Activated CD4-positive, alpha-beta T cell treated with anti-CD3 and anti-CD28 coated beads, Interleukin-2, amount 10 ng/mL, durations not matched to agents 7 days and 5 days (primary cell): ENCODE measurements around the gene LZTS3. TPM values are rescaled to one million over a fixed set of nuclear protein-coding genes. Genes with fewer than 3 reads are reported as not detected.
"Not testable (repeated sequence)": the region's sequence is repeated elsewhere in the genome, so short reads cannot be mapped to it uniquely, and the experiment has no call there.

Experiments used
- CTCF ChIA-PET: fragments of 350-600 bp; sonication (Branson Sonifier 250); formaldehyde crosslinking; loops from one replicate; lab custom pipeline; 2021; ENCODE audit warnings: antibody characterized with exemption; lab: Charles Lee
- POLR2A ChIA-PET: fragments of 350-600 bp; sonication (Branson Sonifier 250); formaldehyde crosslinking; loops from one replicate; lab custom pipeline; 2021; ENCODE audit warnings: antibody characterized with exemption; lab: Charles Lee
- DNase-seq: peaks from one replicate; pipeline ENCODE4 v3.0.0-alpha.2; 2020
- H3K27ac Mint-ChIP-seq: one replicate; pipeline ENCODE4 v1.8.0; 2021; ENCODE audit warnings: mild to moderate bottlenecking, moderate library complexity, mixed read lengths
- H3K27me3 Mint-ChIP-seq: one replicate; pipeline ENCODE4 v1.8.0; 2021; ENCODE audit warnings: mixed read lengths
- H3K36me3 Mint-ChIP-seq: one replicate; pipeline ENCODE4 v1.8.0; 2021; ENCODE audit warnings: low read depth, mixed read lengths
- H3K4me1 Mint-ChIP-seq: one replicate; pipeline ENCODE4 v1.8.0; 2021; ENCODE audit warnings: mixed read lengths
- H3K4me3 Mint-ChIP-seq: one replicate; pipeline ENCODE4 v1.8.0; 2021; ENCODE audit warnings: mild to moderate bottlenecking, moderate library complexity, mixed read lengths
- H3K9me3 Mint-ChIP-seq: one replicate; pipeline ENCODE4 v1.8.0; 2021; ENCODE audit warnings: mixed read lengths
- total RNA-seq, 2 experiments: library from RNA; stranded (reverse); gene quantifications; one replicate each; pipeline ENCODE4 v1.2.3, GENCODE V29; 2021

The LZTS3 gene
- total RNA-seq, 2 experiments from 2014 or later: 0.62 to 0.65 TPM

DNA sequence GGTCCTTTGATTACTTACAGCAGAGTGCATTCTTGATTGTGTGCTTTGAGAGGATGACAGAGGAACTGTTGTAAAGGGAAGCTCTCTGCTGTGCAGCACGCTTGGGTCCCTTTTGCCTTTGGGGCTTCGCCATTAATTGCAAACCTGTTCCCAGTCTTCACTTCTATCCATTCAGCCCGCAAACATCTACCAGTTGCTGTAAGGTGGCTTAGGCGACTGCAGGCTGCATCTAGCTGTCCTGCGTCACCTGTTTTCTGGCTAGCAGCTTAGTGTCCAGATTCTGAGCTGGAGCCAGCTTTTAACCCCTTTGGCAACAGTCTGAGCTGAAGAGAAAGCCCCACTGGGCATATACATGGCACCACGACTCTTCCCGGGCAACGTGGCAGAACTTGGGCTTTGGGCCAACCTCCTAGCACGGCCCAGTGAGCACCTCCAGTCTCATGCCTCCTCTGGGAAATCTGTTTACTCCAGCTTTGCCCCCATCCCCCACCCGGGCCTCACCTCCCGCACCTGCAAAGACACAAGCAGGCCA, 11.2 kb downstream of the LZTS3 start:
- Mint-ChIP-seq H3K36me3 (peaks cover 9% of the 10 kb centered on the region), H3K4me1 (peaks cover 23% of the 10 kb centered on the region), H3K27ac (no peak overlapping the region), H3K4me3 (no peak overlapping the region), H3K9me3 (no peaks in the 10 kb centered on the region), H3K27me3 (peaks cover under 1% of the 10 kb centered on the region)
- no peak for DNase-seq
- ChIA-PET POLR2A (no interaction called here), CTCF (interaction anchor here (0.8 to 1.2 kb wide), 5 partner anchors 10 to 109 kb away, joined by 3 to 6 read pairs (median 3); no protein-coding TSS in a partner anchor)

DNA sequence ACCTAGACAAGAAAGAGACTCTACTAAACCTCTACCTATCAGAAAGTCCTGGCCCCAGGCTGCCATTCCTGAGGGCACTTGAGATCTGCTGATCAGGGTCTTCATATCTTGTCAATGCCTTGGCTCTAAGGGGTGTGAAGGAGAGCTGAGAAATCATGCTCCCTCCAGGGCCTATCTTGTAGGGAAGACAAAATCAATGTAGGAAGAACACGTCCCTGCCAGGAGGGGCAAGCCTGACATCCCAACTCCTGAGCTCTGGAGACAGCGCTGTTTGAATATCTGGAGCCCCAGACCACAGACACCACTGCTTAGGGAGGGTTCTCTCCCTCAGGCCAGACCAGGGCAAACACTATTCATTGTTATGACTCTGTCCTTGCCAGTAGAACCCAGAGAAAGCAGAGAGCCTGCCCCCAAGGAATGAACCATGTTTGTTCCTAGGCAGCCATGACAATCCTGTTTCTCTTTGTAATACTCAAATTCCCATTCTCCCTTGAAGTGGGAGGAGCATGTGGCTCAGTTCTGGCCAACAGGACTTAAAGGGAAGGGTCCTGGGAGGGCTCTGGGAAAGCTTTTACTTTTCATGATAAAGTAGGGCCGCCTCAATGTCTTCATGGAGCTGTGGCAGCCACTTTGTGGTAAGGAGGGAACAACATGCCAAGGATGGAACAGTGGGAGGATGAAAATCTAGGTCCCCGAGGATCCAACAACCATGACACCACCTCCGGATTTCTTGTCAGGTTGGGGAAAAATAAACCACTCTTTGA, 11.9 kb downstream of the LZTS3 start:
- Mint-ChIP-seq H3K27me3 (no peaks in the 10 kb centered on the region), H3K27ac (peak overlapping the region; percentile 19), H3K9me3 (no peaks in the 10 kb centered on the region), H3K4me1 (peaks cover 30% of the 10 kb centered on the region), H3K4me3 (peak overlapping the region; percentile 35), H3K36me3 (peaks cover 13% of the 10 kb centered on the region)
- ChIA-PET CTCF (interaction anchor here (0.6 to 1.2 kb wide), 7 partner anchors 10 to 975 kb away, joined by 3 to 6 read pairs (median 3); no protein-coding TSS in a partner anchor), POLR2A (no interaction called here)
- DNase-seq: no peak

DNA sequence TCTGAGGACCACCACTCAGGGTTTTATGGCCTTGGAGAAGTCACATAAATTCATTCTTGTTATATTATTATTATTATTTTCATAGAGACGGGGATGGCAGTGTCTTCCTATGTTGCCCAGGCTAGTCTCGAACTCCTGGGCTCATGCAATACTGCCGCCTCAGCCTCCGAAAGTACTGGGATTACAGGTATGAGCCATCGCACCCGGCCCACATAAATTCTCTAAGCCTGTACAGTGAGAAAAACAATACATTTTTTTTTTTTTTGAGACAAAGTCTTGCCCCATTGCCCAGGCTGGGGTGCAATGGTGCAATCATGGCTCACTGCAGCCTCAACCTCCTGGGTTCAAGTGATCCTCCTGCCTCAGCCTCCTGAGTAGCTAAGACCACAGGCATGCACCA, 12.9 kb downstream of the LZTS3 start:
- ChIA-PET CTCF (interaction anchor here (0.6 to 2.2 kb wide), 6 partner anchors 11 to 976 kb away, joined by 3 to 8 read pairs (median 4); no protein-coding TSS in a partner anchor), POLR2A (no interaction called here)
- peak overlapping the region; percentile 96 for H3K4me3 Mint-ChIP-seq
- peaks cover 20% of the 10 kb centered on the region for H3K36me3 Mint-ChIP-seq
- no peaks in the 10 kb centered on the region for H3K27me3 Mint-ChIP-seq
- H3K4me1 Mint-ChIP-seq: peaks cover 38% of the 10 kb centered on the region
- H3K27ac Mint-ChIP-seq: no peak overlapping the region
- H3K9me3 Mint-ChIP-seq: no peaks in the 10 kb centered on the region
- DNase-seq: no peak

DNA sequence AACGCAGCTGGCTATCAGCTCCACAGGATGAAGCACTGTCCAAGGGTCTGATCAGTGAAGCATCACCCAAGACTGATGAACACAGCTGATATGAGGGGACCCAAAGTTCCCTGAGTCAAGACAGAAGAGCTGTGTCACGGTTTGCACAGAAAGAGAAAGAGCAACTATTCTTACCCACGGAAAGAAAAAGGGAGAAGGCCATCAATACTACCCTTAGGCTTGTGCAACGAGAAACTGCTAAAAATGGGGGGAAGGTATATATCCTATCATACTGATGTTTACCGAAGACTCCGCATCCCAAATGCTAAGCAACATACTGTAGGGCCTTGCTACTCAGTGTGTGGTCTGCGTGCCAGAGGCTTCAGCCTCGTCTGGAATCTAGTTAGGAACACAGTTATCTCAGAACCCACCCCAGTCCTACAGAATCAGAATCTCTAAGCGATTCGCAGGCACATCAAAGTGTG, 14.3 kb downstream of the LZTS3 start:
- CTCF ChIA-PET: interaction anchor here (0.7 to 2.2 kb wide), 4 partner anchors 9 to 42 kb away, joined by 3 to 8 read pairs (median 4); no protein-coding TSS in a partner anchor
- no peaks in the 10 kb centered on the region for H3K9me3 Mint-ChIP-seq

DNA sequence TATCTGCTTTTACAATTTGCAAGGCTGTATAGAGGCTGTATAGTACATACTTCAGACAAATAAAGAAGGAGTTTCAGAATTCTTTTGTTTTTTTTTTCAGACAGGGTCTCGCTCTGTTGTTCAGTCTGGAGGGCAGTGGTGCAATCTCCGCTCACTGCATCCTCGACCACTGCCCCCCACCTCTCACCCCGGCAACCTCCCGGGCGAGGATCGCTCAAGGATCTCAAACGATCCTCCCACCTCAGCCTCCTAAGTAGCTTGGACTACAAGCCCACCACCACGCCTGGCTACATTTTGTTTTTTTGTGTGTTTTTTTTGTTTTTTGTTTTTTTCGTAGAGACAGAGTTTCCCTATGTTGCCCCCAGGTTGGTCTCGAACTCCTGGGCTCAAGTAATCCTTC, 15.5 kb downstream of the LZTS3 start:
- Mint-ChIP-seq H3K36me3 (peaks cover 30% of the 10 kb centered on the region), H3K27me3 (no peaks in the 10 kb centered on the region), H3K27ac (peak overlapping the region; percentile 88), H3K4me1 (peaks cover 51% of the 10 kb centered on the region), H3K9me3 (no peaks in the 10 kb centered on the region), H3K4me3 (peak overlapping the region; percentile 96)
- ChIA-PET POLR2A (interaction anchor here (0.6 to 0.9 kb wide), 3 partner anchors 9 to 484 kb away, joined by 3 to 6 read pairs (median 4); no protein-coding TSS in a partner anchor), CTCF (interaction anchor here (0.6 to 1.5 kb wide), 4 partner anchors 24 to 276 kb away, joined by 3 to 4 read pairs (median 3); no protein-coding TSS in a partner anchor)
- no peak for DNase-seq

More for the DNA sequence above, 14.3 kb downstream of the LZTS3 start:
- Mint-ChIP-seq H3K4me1 (peaks cover 42% of the 10 kb centered on the region), H3K36me3 (peaks cover 22% of the 10 kb centered on the region), H3K4me3 (peak overlapping the region; percentile 96), H3K27me3 (no peaks in the 10 kb centered on the region), H3K27ac (peak overlapping the region; percentile 95)
- POLR2A ChIA-PET: no interaction called here
- peak; percentile 12 for DNase-seq

DNA sequence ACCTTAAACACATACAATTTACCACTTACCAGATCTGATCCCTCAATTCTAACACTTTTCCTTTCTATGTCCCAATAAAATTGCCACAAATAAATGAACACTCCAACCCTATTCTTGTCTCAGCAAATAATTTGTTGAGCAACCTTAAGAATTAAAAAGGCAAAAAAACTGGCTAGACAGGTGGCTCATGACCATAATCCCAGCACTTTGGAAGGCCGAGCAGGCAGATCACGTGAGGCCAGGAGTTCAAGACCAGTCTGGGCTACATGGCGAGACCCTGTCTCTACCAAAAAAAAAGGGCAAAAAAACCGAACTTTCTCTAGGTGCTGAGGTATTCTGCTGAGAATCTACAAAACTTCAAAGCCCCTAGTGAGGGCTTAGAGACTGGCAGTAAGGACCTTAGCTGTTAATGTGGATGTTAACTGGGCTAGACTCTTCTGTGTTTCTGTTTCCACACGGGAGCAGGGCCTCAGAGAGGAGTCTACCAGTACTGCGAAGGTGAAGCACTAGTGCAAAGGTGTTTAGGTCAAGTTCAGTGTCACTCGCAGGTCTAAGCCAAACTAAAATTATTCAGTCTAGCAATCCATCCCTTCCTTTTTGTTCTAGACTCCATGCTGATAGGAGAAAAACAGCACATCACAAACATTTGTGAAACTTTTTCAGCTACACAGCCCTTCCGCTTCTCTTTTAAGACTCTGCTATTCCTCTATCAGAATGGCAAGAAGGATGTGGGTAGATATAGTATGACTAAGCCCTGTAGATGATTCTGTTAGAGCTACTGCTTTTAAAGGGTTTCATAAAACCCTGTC, 16.3 kb downstream of the LZTS3 start:
- no peaks in the 10 kb centered on the region for H3K9me3 Mint-ChIP-seq
- H3K4me3 Mint-ChIP-seq: peak overlapping the region; percentile 96
- DNase-seq: peak; percentile 41
- H3K4me1 Mint-ChIP-seq: peaks cover 52% of the 10 kb centered on the region
- CTCF ChIA-PET: interaction anchor here (0.6 to 1.5 kb wide), 4 partner anchors 23 to 275 kb away, joined by 3 to 4 read pairs (median 3); no protein-coding TSS in a partner anchor
- H3K27me3 Mint-ChIP-seq: no peaks in the 10 kb centered on the region
- peaks cover 33% of the 10 kb centered on the region for H3K36me3 Mint-ChIP-seq
- H3K27ac Mint-ChIP-seq: peak overlapping the region; percentile 88
- POLR2A ChIA-PET: interaction anchor here (0.6 to 0.9 kb wide), 3 partner anchors 9 to 49 kb away, joined by 3 to 6 read pairs (median 3); no protein-coding TSS in a partner anchor

DNA sequence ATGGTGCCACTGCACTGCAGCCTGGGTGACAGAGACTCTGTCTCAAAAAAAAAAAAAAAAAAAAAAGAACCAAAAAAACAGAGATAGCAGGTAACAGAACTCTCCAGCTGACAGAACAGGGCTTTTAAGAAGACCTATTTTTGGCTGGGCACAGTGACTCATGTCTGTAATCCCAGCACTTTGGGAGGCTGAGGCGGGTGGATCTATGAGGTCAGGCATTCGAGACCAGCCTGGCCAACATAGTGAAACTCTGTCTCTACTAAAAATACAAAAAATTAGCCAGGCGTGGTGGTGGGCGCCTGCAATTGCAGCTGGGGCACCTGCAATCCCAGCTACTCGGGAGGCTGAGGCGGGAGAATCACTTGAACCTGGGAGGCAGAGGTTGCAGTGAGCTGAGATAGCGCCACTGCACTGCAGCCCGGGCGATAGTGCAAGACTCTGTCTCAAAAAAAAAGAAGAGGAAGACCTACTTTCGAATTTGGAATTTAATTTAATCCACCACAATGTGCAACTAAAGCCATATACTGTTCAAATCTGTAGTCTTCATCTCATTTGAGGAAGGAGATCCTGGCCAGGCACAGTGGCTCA, 21.2 kb downstream of the LZTS3 start:
- H3K9me3 Mint-ChIP-seq, H3K27ac Mint-ChIP-seq, H3K27me3 Mint-ChIP-seq, DNase-seq, H3K4me3 Mint-ChIP-seq, POLR2A ChIA-PET: not testable (repeated sequence)
- peaks cover 51% of the 10 kb centered on the region for H3K36me3 Mint-ChIP-seq
- CTCF ChIA-PET: interaction anchor here (1.0 kb wide), 1 partner anchor 10 kb away, joined by 3 read pairs; no protein-coding TSS in a partner anchor
- H3K4me1 Mint-ChIP-seq: peaks cover 43% of the 10 kb centered on the region

DNA sequence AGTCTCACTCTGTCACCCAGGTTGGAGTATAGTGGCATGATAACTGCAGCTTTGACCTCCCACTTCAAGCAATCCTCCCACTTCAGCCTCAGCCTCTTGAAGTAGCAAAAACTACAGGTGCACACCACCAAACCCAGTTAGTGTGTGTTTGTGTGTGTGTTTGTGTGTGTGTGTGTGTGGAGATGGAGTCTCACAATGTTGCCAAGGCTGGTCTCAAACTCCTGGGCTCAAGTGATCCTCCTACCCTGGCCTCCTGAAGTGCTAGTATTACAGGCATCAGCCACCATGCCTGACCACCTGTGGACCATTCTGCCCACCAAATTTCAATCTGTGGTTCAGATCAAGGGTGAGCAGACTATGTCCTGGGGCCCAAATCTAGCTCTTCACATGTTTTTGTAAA, 22.4 kb downstream of the LZTS3 start:
- Mint-ChIP-seq H3K9me3 (no peaks in the 10 kb centered on the region), H3K4me1 (peaks cover 33% of the 10 kb centered on the region), H3K4me3 (no peak overlapping the region), H3K27me3 (no peaks in the 10 kb centered on the region), H3K36me3 (peaks cover 53% of the 10 kb centered on the region), H3K27ac (no peak overlapping the region)
- ChIA-PET CTCF (interaction anchor here (0.5 to 1.0 kb wide), 3 partner anchors 11 to 239 kb away, joined by 3 read pairs; no protein-coding TSS in a partner anchor), POLR2A (no interaction called here)
- DNase-seq: no peak

DNA sequence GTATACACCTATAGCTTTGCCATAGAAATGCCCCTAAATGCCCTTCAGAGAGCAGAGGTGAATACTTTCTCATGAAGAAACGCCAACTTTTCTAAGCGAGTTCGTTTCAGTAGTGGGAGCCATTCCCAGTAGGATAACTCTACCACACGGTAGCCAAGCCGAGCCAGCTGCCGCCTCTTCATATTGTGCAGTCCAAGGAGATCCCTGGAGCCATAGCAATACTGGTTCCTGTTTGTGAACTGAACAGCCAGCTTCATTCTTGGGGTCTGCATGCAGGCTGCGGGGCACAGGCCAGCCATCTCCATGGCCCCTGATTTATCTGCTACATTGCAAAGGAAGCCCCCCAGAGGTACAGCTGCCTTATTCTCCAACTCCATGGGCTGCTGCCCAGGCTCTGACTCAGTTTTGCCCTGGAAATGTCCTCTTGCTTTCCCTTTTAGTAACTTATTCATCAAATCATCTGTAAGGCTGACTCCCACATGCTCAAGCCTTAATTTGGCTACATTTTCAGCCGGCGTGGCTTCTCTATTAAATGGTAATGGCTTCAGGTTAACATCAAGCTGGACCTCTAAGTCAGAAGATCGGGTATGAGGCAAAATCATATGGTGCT, 26.5 kb downstream of the LZTS3 start:
- POLR2A ChIA-PET: no interaction called here
- no peak overlapping the region for H3K27ac Mint-ChIP-seq
- peaks cover 17% of the 10 kb centered on the region for H3K4me1 Mint-ChIP-seq
- H3K27me3 Mint-ChIP-seq: no peaks in the 10 kb centered on the region
- CTCF ChIA-PET: interaction anchor here (0.7 kb wide), 1 partner anchor 16 kb away, joined by 3 read pairs; no protein-coding TSS in a partner anchor
- peaks cover 49% of the 10 kb centered on the region for H3K36me3 Mint-ChIP-seq
- peaks cover 3% of the 10 kb centered on the region for H3K9me3 Mint-ChIP-seq
- no peak for DNase-seq
- no peak overlapping the region for H3K4me3 Mint-ChIP-seq

DNA sequence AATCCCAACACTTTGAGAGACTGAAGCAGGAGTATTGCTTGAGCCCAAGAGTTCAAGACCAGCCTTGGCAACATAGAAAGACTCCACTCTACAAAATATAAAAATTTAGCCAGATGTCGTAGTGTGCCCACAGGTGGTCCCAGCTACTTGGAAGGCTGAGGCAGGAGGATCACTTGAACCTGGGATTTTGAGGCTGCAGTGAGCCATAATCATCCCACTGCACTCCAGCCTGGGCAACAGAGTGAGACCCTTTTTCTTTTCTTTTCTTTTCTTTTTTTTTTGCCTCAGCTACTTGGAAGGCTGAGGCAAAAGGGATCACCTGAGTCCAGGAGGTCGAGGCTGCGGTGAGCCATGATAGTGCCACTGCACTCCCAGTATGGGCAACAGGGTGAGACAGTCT, 31.6 kb downstream of the LZTS3 start:
- Mint-ChIP-seq H3K4me3 (no peak overlapping the region), H3K9me3 (peaks cover 3% of the 10 kb centered on the region), H3K27me3 (no peaks in the 10 kb centered on the region), H3K36me3 (peaks cover 23% of the 10 kb centered on the region), H3K27ac (no peak overlapping the region), H3K4me1 (peaks cover 13% of the 10 kb centered on the region)
- POLR2A ChIA-PET: no interaction called here
- no peak for DNase-seq
- CTCF ChIA-PET: interaction anchor here (0.8 kb wide), 1 partner anchor 19 kb away, joined by 6 read pairs; no protein-coding TSS in a partner anchor

DNA sequence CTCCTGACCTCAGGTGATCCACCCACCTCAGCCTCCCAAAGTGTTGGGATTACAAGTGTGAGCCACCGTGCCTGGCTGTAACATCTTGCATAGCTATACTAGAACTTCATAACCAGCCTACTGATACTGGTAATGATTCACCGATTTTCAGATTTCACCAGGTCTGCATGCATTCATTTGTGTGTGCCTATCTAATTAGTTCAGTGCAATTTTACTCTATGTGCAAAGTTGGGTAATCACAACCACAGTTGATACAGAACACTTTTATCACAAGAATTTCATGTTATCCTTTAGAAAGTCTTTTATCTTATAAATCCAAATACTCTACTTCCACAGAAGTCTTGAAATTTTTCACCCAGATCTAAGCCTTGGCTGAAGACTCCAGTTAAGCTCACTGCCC, 35.9 kb downstream of the LZTS3 start:
- ChIA-PET POLR2A (no interaction called here), CTCF (interaction anchor here (0.8 kb wide), 1 partner anchor 14 kb away, joined by 3 read pairs; no protein-coding TSS in a partner anchor)
- H3K27ac Mint-ChIP-seq: no peak overlapping the region
- H3K4me3 Mint-ChIP-seq: no peak overlapping the region
- H3K9me3 Mint-ChIP-seq: no peaks in the 10 kb centered on the region
- H3K27me3 Mint-ChIP-seq: no peaks in the 10 kb centered on the region
- H3K4me1 Mint-ChIP-seq: peaks cover 10% of the 10 kb centered on the region
- peaks cover 3% of the 10 kb centered on the region for H3K36me3 Mint-ChIP-seq
- no peak for DNase-seq
